Tibial nerve (tissue), 4 donors: ENCODE results near the gene ARAP1. TPM values are rescaled to one million over a fixed set of nuclear protein-coding genes. Genes with fewer than 3 reads are reported as not detected.

Experiments used
- DNase-seq, 2 donors: peaks; one replicate each; pipeline ENCODE4 v3.0.0-alpha.2; 2019; ENCODE audit warnings: low spot score in 2 of 2
- H3K27ac ChIP-seq, 4 donors: fragments of 200-600 bp; sonication (generic) in 3 of 4; one replicate each; pipeline ENCODE4 v1.5.1; 2017 to 2019; ENCODE audit warnings: mild to moderate bottlenecking in 1 of 4
- H3K27me3 ChIP-seq, 2 donors: fragments of 200-600 bp; sonication (generic) in 1 of 2; one replicate each; pipeline versions ENCODE4 v1.5.1 to v1.6.0; 2017 to 2019
- H3K36me3 ChIP-seq, 3 donors: fragments of 200-600 bp; sonication (generic); one replicate each; pipeline ENCODE4 v1.5.1; 2018 to 2019
- H3K4me1 ChIP-seq, 4 donors: fragments of 200-600 bp; sonication (generic) in 3 of 4; one replicate each; pipeline ENCODE4 v1.5.1; 2017 to 2019
- H3K4me3 ChIP-seq, 4 donors: fragments of 200-600 bp; sonication (generic) in 3 of 4; one replicate each; pipeline ENCODE4 v1.5.1; 2017 to 2019; ENCODE audit warnings: mild to moderate bottlenecking in 1 of 4, moderate library complexity in 1 of 4
- H3K9me3 ChIP-seq, 4 donors: fragments of 200-600 bp; sonication (generic) in 3 of 4; one replicate each; pipeline ENCODE4 v1.5.1; 2017 to 2019
- EP300 ChIP-seq, 2 donors: sonication (generic); formaldehyde crosslinking; IDR thresholded peaks; one replicate each; pipeline ENCODE4 v1.6.1; 2017; ENCODE audit warnings: antibody characterized with exemption in 2 of 2, mild to moderate bottlenecking in 1 of 2
- POLR2A ChIP-seq, 2 donors: fragments of 450-650 bp; IDR thresholded peaks; one replicate each; pipeline ENCODE4 v1.6.1; 2017; ENCODE audit warnings: antibody characterized with exemption in 2 of 2, mild to moderate bottlenecking in 2 of 2, moderate library complexity in 2 of 2
- WGBS, 2 donors: methylation state at CpG; one replicate each; pipeline ENCODE4 v1.1.5; 2018; 5-methylcytosine and 5-hydroxymethylcytosine counted together
- total RNA-seq, 4 donors: library from RNA; depleted of rRNA; stranded (reverse); fragments of >200 nt; gene quantifications; one replicate each; pipeline ENCODE4 v1.1.0, GENCODE V29; 2016
- TF ChIP-seq, protein P1 (sequence below), 5 experiments: fragments of 200-600 bp in 3 of 5; fragments of 450-650 bp in 2 of 5; sonication (generic) in 3 of 5; IDR thresholded peaks; one replicate each; pipeline ENCODE4 v1.5.1; 2016 to 2019; ENCODE audit warnings: antibody characterized with exemption in 5 of 5, mild to moderate bottlenecking in 3 of 5, moderate library complexity in 2 of 5

Gene ARAP1
- total RNA-seq, 4 donors from 2014 or later, result 104 to 151 (median 149) TPM

DNA sequence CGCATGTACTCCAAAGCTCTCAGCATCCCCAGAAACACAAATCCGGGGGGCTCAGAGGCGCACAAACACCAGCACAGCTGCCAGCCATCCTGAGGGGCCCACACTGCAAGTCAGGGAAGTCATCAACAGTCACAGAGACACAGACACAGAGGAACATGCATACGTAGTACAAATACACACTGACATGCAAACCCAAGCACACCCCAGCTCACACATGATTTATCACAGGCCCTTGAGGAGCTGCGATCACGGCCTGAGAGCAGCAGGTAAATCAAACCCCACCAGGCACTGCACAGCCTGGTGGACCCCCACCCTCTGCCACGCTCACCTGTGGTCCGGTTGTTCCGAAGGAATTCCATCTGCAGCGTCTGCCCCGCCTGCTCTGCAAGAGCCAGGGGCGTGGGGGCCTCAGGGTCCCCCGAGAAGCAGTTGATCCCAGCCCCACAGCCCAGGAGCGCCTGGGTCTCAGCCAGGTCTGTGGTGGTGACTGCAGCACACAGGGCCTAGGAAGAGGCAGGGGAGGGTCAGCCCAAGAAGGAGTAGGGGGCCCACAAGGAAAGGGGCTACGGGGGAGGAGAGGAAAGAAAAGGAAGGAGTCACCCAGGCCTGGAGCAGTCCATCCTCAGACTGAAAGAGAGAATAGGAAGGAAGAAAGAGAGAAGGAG, 49.5 kb downstream of the ARAP1 start:
- Histone ChIP-seq H3K4me3 (peak overlapping the region in 3 of 4 donors; percentile 5 to 45 (median 19)), H3K9me3 (no peaks in the 10 kb centered on the region), H3K4me1 (peaks cover 0 to 56% (median 23%) of the 10 kb centered on the region in 4 donors), H3K36me3 (peaks cover 0 to 87% (median 20%) of the 10 kb centered on the region in 3 donors), H3K27ac (peak overlapping the region; percentile 34 to 83 (median 77)), H3K27me3 (no peaks in the 10 kb centered on the region)
- TF ChIP-seq, protein P1, sequence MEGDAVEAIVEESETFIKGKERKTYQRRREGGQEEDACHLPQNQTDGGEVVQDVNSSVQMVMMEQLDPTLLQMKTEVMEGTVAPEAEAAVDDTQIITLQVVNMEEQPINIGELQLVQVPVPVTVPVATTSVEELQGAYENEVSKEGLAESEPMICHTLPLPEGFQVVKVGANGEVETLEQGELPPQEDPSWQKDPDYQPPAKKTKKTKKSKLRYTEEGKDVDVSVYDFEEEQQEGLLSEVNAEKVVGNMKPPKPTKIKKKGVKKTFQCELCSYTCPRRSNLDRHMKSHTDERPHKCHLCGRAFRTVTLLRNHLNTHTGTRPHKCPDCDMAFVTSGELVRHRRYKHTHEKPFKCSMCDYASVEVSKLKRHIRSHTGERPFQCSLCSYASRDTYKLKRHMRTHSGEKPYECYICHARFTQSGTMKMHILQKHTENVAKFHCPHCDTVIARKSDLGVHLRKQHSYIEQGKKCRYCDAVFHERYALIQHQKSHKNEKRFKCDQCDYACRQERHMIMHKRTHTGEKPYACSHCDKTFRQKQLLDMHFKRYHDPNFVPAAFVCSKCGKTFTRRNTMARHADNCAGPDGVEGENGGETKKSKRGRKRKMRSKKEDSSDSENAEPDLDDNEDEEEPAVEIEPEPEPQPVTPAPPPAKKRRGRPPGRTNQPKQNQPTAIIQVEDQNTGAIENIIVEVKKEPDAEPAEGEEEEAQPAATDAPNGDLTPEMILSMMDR (IDR thresholded peaks at IDR 0.05), result no peak
- no peak for TF ChIP-seq POLR2A (IDR thresholded peaks at IDR 0.05)
- no peak for TF ChIP-seq EP300 (IDR thresholded peaks at IDR 0.05)
- 53 to 54% methylated on average over 14 to 15 of the region's 15 CpGs for WGBS, 2 donors
- DNase-seq, result no peak

DNA sequence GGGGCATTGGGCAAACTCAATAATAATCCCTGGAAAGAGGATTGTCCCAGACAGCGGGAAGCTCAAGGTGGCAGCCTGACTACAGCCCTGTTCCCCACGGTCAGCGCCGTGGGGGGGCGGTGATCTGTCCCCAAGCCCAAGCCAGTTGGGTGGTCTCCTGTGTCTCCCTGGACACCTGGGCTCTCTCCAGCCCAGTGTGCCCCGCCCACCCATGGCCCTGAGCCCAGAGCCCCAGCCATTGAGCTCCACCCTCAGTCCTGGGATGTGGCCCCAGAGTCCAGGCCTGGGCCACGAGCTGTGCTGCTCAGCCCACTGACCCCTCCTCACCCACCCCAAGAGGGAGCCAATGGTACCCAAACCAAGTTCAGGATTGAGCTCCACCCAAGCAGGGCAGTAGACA, 50.1 kb downstream of the ARAP1 start:
- Histone ChIP-seq H3K9me3 (no peaks in the 10 kb centered on the region), H3K4me3 (peak overlapping the region in 1 of 4 donors; percentile 45), H3K4me1 (peaks cover 0 to 62% (median 28%) of the 10 kb centered on the region in 4 donors), H3K27me3 (no peaks in the 10 kb centered on the region), H3K27ac (peak overlapping the region; percentile 34 to 83 (median 77)), H3K36me3 (peaks cover 0 to 87% (median 19%) of the 10 kb centered on the region in 3 donors)
- TF ChIP-seq EP300 (IDR thresholded peaks at IDR 0.05), result no peak
- TF ChIP-seq POLR2A (IDR thresholded peaks at IDR 0.05), result no peak
- TF ChIP-seq, protein P1 (IDR thresholded peaks at IDR 0.05), result no peak
- 78 to 79% methylated on average over 7 of the region's 7 CpGs for WGBS, 2 donors
- no peak for DNase-seq

DNA sequence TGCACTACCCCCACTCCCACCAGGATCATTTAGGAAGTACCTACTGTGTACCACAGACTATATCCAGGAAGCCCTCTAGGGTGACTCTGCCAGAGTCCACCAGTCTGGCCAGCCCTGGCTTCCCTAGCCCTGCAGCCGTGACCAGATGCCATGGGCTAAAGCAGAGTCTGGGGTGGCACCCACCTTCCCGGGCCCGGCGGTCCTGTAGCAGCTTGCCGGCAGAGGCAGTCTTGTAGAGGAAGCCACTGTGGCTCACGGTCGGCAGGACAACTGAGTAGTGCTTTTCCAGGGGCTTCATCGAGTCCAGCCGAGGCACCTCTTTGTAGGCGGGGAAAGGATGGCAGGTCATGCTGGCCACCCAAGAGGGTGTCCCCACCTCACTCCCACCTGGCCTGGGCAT, 50.7 kb downstream of the ARAP1 start:
- Histone ChIP-seq H3K9me3 (no peaks in the 10 kb centered on the region), H3K4me1 (peaks cover 0 to 68% (median 28%) of the 10 kb centered on the region in 4 donors), H3K27me3 (no peaks in the 10 kb centered on the region), H3K27ac (peak overlapping the region in 1 of 4 donors; percentile 82), H3K36me3 (peaks cover 0 to 87% (median 23%) of the 10 kb centered on the region in 3 donors), H3K4me3 (no peak overlapping the region)
- 81 to 87% methylated on average over 5 to 10 of the region's 10 CpGs for WGBS, 2 donors
- DNase-seq, result no peak
- TF ChIP-seq POLR2A (IDR thresholded peaks at IDR 0.05) (no peak), EP300 (IDR thresholded peaks at IDR 0.05) (no peak)
- TF ChIP-seq, protein P1 (IDR thresholded peaks at IDR 0.05), result no peak

DNA sequence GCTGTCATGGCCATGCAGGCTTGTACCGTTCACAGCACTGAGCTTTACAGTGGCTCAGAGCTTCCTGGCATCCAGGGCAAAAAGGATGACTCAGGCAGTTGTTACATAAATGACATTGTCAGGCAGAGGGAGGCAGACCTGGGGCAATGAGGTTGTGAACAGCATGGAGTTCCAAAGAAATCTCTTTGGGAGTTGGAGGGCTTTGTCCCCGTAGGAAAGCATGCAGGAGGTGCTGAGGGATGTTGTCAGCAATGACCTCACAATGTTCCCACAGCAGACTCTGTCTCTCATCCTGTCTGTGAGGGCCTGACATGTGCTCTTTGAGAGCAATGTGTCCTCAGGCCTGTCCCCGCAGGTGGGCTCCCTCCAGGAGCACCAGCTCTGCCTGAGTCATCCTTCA, 52.1 kb downstream of the ARAP1 start:
- H3K4me3 ChIP-seq, result no peak overlapping the region
- H3K27me3 ChIP-seq, result no peaks in the 10 kb centered on the region
- no peak for TF ChIP-seq POLR2A (IDR thresholded peaks at IDR 0.05)
- TF ChIP-seq EP300 (IDR thresholded peaks at IDR 0.05), result no peak
- TF ChIP-seq, protein P1 (IDR thresholded peaks at IDR 0.05), result no peak
- H3K9me3 ChIP-seq, result no peaks in the 10 kb centered on the region
- 61 to 65% methylated on average over 3 of the region's 3 CpGs for WGBS, 2 donors
- H3K36me3 ChIP-seq, result peaks cover 0 to 87% (median 28%) of the 10 kb centered on the region in 3 donors
- no peak overlapping the region for H3K27ac ChIP-seq
- DNase-seq, result no peak
- H3K4me1 ChIP-seq, result peaks cover 0 to 60% (median 28%) of the 10 kb centered on the region in 4 donors

DNA sequence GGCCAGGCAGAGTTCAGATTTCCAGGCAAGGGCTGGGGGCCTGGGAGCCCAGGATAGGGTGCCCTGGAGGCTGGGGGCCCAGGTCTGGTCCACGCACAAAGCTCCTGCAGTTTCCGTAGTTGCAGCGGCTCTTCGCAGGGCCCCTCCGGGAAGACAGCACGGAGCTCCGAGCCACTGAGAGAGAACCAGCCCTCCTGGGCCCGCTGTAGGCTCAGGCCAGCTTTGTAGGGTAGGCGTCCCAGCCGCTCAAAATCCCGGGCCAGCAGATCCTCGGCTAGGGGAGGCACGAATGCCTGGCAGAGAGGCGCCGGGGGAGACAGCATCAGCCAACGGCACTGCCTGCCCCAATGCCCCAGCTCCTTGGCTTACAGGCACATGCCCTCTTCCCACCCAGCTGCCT, 54.4 kb downstream of the ARAP1 start:
- WGBS, 2 donors, result 82 to 84% methylated on average over 7 to 11 of the region's 16 CpGs
- Histone ChIP-seq H3K27me3 (no peaks in the 10 kb centered on the region), H3K4me3 (no peak overlapping the region), H3K4me1 (peaks cover 0 to 36% (median 12%) of the 10 kb centered on the region in 4 donors), H3K36me3 (peaks cover 5 to 99% (median 42%) of the 10 kb centered on the region in 3 donors), H3K9me3 (no peaks in the 10 kb centered on the region), H3K27ac (peak overlapping the region in 2 of 4 donors; percentile 16 to 81)
- no peak for DNase-seq
- TF ChIP-seq, protein P1 (IDR thresholded peaks at IDR 0.05), result no peak
- TF ChIP-seq EP300 (IDR thresholded peaks at IDR 0.05), result no peak
- no peak for TF ChIP-seq POLR2A (IDR thresholded peaks at IDR 0.05)
